ENCODE data around the gene TYW1B.

TYW1B gene

GRCh38 chr7:72540923-72541322 lies 287.1 kb downstream of the TYW1B start:
- Histone ChIP-seq H3K4me1 (ENCODE audit: control insufficient read depth, low read length) (no peaks in the 10 kb centered on the region), H3K36me3 (ENCODE audit: control insufficient read depth, low read length) (no peaks in the 10 kb centered on the region), H3K27me3 (ENCODE audit: control insufficient read depth, low read length) (no peaks in the 10 kb centered on the region), H3K9me3 (ENCODE audit: control insufficient read depth, insufficient read depth, low read length) (no peaks in the 10 kb centered on the region), H3K9me2 (replicated peaks; ENCODE audit: control insufficient read depth, low read length) (no peaks in the 10 kb centered on the region), H3K4me3 (ENCODE audit: low read length) (no peak overlapping the region), H3K27ac (ENCODE audit: low read depth, low read length) (no peak overlapping the region), H4K20me1 (ENCODE audit: control insufficient read depth, insufficient read depth, low read depth, low read length) (no peaks in the 10 kb centered on the region), H3K4me2 (ENCODE audit: low read length) (no peak overlapping the region), H3F3A (ENCODE audit: control insufficient read depth, insufficient read depth) (no peaks in the 10 kb centered on the region), H3K79me2 (ENCODE audit: control insufficient read depth, low read length) (no peaks in the 10 kb centered on the region)
- TF ChIP-seq EZH2phosphoT487 (IDR thresholded peaks at IDR 0.05; ENCODE audit: borderline replicate concordance, low read length): no peak
- TF ChIP-seq, protein P1, sequence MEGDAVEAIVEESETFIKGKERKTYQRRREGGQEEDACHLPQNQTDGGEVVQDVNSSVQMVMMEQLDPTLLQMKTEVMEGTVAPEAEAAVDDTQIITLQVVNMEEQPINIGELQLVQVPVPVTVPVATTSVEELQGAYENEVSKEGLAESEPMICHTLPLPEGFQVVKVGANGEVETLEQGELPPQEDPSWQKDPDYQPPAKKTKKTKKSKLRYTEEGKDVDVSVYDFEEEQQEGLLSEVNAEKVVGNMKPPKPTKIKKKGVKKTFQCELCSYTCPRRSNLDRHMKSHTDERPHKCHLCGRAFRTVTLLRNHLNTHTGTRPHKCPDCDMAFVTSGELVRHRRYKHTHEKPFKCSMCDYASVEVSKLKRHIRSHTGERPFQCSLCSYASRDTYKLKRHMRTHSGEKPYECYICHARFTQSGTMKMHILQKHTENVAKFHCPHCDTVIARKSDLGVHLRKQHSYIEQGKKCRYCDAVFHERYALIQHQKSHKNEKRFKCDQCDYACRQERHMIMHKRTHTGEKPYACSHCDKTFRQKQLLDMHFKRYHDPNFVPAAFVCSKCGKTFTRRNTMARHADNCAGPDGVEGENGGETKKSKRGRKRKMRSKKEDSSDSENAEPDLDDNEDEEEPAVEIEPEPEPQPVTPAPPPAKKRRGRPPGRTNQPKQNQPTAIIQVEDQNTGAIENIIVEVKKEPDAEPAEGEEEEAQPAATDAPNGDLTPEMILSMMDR (IDR thresholded peaks at IDR 0.05; ENCODE audit: low read depth, low read length, poor library complexity, severe bottlenecking): no peak

- H3K9me2 ChIP-seq (replicated peaks; ENCODE audit: control insufficient read depth, low read length): no peaks in the 10 kb centered on the region
- no peaks in the 10 kb centered on the region for H3F3A ChIP-seq (ENCODE audit: control insufficient read depth, insufficient read depth)
- H3K27me3 ChIP-seq (ENCODE audit: control insufficient read depth, low read length): no peaks in the 10 kb centered on the region
- no peaks in the 10 kb centered on the region for H3K79me2 ChIP-seq (ENCODE audit: control insufficient read depth, low read length)
- no peak for TF ChIP-seq EZH2phosphoT487 (IDR thresholded peaks at IDR 0.05; ENCODE audit: borderline replicate concordance, low read length)
- TF ChIP-seq, protein P1 (IDR thresholded peaks at IDR 0.05; ENCODE audit: low read depth, low read length, poor library complexity, severe bottlenecking): no peak
- no peak overlapping the region for H3K27ac ChIP-seq (ENCODE audit: low read depth, low read length)
- H3K9me3 ChIP-seq (ENCODE audit: control insufficient read depth, insufficient read depth, low read length): no peaks in the 10 kb centered on the region
- H4K20me1 ChIP-seq (ENCODE audit: control insufficient read depth, insufficient read depth, low read depth, low read length): no peaks in the 10 kb centered on the region
- H3K36me3 ChIP-seq (ENCODE audit: control insufficient read depth, low read length): no peaks in the 10 kb centered on the region
- H3K4me3 ChIP-seq (ENCODE audit: low read length): no peak overlapping the region
- no peak overlapping the region for H3K4me2 ChIP-seq (ENCODE audit: low read length)
- H3K4me1 ChIP-seq (ENCODE audit: control insufficient read depth, low read length): no peaks in the 10 kb centered on the region
These were observed 287.8 kb downstream of the TYW1B start for GRCh38 chr7:72540106-72540611.

- H3K27ac ChIP-seq (ENCODE audit: low read depth, low read length): no peak overlapping the region
- TF ChIP-seq EZH2phosphoT487 (IDR thresholded peaks at IDR 0.05; ENCODE audit: borderline replicate concordance, low read length): no peak
- TF ChIP-seq, protein P1 (IDR thresholded peaks at IDR 0.05; ENCODE audit: low read depth, low read length, poor library complexity, severe bottlenecking): no peak
- H3K4me3 ChIP-seq (ENCODE audit: low read length): no peak overlapping the region
- H3K79me2 ChIP-seq (ENCODE audit: control insufficient read depth, low read length): no peaks in the 10 kb centered on the region
- no peaks in the 10 kb centered on the region for H3K9me3 ChIP-seq (ENCODE audit: control insufficient read depth, insufficient read depth, low read length)
- no peaks in the 10 kb centered on the region for H3K9me2 ChIP-seq (replicated peaks; ENCODE audit: control insufficient read depth, low read length)
- H4K20me1 ChIP-seq (ENCODE audit: control insufficient read depth, insufficient read depth, low read depth, low read length): no peaks in the 10 kb centered on the region
- H3K4me2 ChIP-seq (ENCODE audit: low read length): no peak overlapping the region
- no peaks in the 10 kb centered on the region for H3K4me1 ChIP-seq (ENCODE audit: control insufficient read depth, low read length)
- no peaks in the 10 kb centered on the region for H3F3A ChIP-seq (ENCODE audit: control insufficient read depth, insufficient read depth)
- H3K27me3 ChIP-seq (ENCODE audit: control insufficient read depth, low read length): no peaks in the 10 kb centered on the region
- no peaks in the 10 kb centered on the region for H3K36me3 ChIP-seq (ENCODE audit: control insufficient read depth, low read length)
These were observed 288.3 kb downstream of the TYW1B start for GRCh38 chr7:72539702-72540101.
